CD4-positive, alpha-beta T cell treated with Interleukin-15 for 4 hours (primary cell): ENCODE results near the gene TPRG1.

ENCODE experiments used
- DNase-seq: peaks from one replicate; pipeline ENCODE4 v3.0.0-alpha.2; 2020; ENCODE audit warnings: low spot score

TPRG1 gene

DNA sequence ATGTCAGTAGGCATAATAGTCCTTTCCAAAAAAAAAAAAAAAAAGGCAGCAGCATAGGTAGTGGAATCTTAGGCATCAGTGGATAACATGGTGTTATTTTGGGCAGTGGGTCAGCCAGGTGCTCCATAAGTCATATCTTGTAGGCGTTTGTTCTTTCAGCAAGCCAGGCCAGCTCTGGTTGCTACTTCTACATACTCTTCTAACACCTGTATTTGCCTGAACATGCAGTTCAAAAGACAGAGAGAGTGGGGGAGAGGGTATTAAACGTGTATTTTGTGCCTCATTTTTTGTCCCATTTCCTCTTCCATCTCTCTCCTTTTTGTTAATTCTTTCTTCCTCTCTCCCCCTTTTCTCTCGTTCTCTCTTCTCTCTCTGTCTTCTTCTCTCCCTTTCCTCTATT, 110.4 kb downstream of the TPRG1 start:
- DNase-seq = no peak

- DNase-seq = no peak
Observed at GRCh38 chr3:189282741-189283140, 111.0 kb downstream of the TPRG1 start.

DNA sequence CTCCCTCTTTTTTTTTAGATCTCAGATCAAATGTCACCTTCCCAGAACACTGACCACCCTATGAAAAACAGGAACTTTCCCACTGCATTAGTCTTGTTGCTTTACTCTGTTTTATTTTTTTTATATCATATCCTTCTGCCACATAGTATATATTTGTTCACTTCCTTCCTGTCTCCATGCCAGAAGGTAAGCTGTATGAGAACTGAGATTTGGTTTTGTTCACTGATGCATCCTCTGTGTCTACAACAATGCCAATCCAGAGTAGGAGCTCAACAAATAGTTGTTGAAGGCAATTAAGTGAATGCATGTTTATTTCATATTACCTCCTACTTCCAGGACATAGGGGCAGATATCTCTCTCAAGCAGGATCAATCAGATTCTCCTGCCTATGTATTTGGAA, 114.4 kb downstream of the TPRG1 start:
- no peak for DNase-seq

GRCh38 chr3:189286916-189287315, 115.1 kb downstream of the TPRG1 start:
- DNase-seq = no peak

GRCh38 chr3:189288348-189289235, 116.8 kb downstream of the TPRG1 start:
- DNase-seq = no peak

DNA sequence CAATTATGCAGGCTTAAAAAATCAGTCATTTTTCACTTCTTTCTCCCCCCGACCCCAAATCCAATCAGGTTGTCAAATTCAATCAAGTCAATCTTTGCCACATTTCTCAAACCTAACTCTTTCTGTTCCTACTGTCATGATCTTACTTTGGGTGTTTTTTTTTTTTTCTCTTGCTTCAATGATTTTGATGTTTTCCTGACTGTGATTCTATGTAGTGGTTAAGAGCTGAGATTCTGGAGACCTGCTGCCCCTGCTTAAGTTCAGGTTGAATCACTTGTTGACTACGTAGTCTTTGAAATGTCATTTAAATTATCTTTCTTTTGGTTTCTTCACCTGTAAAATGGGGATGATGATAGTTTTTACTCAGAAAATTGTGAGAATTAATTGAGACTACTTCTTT, 117.5 kb downstream of the TPRG1 start:
- DNase-seq = no peak

DNA sequence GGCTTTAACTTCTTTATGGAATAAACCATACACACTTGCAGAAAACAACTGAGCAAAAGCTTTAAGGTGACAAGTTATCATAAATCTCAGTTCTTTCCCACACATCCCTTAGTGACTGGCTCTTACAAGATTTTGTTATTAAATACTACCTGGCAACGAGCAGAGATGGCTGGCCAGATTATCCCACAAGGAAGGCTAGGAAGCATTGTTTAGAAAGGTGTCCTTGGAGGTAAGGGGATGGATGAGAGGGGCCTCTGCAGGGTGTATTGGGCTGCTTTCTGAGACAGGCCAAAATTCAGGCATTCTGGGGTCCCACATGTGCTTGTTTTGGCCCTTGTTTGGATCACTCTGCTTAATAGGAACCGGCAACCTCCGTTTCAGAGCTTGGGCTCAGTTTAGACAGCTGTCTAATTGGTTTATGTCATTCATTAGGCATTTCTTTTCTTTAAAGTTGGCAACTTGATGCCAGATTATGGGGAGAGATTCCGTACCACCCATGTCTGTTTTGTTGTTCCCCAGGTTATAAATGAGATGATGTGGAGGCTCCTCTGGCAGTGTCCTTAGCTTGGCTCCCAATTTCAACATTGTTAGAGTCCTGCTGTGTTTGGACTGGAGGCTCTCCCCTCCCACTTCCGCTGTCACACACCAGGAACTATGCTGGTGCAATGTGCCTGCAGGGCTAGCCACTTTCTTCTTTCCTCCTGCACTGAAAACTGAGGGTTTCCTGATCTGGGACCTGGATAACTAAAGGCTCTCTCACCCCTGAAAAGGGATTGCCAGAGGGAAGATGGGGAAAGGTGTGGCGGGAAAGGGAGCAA, 121.1 kb downstream of the TPRG1 start:
- no peak for DNase-seq

DNA sequence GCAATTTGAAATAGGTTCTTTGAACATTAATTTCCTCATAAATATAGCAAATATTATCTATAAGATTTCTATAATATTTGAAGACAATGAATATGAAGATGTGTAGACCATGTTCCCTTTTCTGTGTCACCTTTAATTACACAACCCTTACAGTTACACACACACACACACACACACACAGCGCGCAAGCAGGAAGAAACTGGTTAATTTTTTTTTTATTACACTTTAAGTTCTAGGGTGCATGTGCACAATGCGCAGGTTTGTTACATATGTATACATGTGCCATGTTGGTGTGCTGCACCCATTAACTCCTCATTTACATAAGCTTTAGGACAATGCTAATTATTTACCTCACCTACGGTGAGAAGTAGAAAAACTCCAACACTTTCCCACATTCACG, 122.9 kb downstream of the TPRG1 start:
- DNase-seq = no peak

GRCh38 chr3:189295089-189295488, 123.3 kb downstream of the TPRG1 start:
- no peak for DNase-seq

GRCh38 chr3:189297932-189298331, 126.2 kb downstream of the TPRG1 start:
- DNase-seq = no peak

GRCh38 chr3:189298469-189299375, 127.0 kb downstream of the TPRG1 start:
- DNase-seq = no peak

GRCh38 chr3:189300345-189300744, 128.6 kb downstream of the TPRG1 start:
- DNase-seq = no peak

- no peak for DNase-seq
Observed at GRCh38 chr3:189301479-189301878, 129.7 kb downstream of the TPRG1 start.

- no peak for DNase-seq
Observed at GRCh38 chr3:189303584-189303983, 131.8 kb downstream of the TPRG1 start.

GRCh38 chr3:189304465-189305351, 132.9 kb downstream of the TPRG1 start:
- DNase-seq = no peak

DNA sequence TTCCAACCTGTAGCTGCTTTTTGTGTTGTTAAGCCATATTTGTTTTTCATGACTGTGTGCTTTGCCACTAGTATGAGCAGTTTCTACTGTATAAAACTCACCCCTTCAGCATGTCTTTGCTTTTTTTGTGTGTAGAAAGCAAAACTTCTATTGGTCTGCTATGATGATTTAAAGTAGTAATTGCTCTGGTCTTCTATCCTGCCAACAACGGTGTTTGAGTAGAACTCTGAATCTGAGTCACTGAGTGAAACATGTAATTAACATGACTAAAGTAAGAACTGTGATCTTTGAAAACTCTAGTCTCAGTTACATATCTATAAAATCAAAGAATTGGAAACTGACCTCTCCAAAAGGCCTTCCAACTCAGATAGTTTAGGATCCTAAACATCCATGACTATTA, 133.6 kb downstream of the TPRG1 start:
- DNase-seq = no peak

DNA sequence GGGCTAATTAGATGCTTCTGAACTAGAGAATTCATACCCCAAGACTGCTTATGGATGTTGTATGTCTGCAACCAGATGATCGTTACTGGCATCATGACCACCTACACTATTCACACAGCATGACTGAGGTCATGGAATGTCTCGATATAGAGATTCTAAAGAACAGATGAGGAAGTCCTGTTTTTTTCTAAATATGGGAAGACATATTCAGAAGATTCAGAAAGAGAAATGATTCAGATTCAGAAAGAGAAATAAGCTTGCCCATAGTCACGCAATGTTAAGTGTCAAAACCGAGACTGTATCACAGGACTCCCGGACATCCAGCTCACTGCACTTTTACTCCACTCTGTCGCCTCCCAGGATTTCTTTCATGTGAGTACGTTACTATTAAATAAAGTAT, 136.2 kb downstream of the TPRG1 start:
- no peak for DNase-seq

DNA sequence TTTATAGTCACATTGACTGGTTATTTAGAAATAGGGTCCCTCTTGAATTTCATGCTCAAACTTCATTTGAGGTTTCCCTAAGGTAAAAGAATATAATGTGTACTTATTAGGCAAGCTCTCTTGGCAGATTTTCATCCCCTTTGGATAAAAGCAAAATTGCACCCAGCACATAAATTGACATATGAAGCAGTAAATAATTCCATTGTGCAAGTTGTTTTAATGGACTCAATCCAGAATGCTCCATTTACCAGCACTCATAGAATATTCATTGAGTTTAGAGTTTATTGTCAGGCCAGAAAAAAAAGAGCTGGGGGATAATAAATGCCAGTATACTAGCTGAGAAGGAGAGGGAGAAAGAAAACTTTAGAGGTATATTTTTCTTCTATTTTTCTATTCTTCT, 136.8 kb downstream of the TPRG1 start:
- no peak for DNase-seq

GRCh38 chr3:189309400-189309975, 137.7 kb downstream of the TPRG1 start:
- no peak for DNase-seq

DNA sequence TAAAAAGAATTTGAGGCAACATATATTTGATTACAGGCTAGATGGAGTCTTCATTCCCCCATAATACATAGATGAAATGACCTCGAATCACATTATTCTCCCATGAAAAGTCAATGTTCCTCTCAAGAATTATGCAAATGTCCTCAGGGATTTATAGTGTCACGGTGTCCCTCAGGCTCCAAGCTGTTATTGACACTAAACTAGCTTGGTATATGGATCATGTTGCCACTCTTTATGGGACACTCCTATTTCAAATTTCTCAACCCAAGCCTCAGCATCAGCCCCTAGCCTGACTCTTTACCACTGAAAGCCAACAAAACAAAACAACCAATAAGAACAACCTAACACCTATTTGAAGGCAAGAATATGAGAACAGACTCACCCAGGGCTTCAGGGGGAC, 139.8 kb downstream of the TPRG1 start:
- no peak for DNase-seq

DNA sequence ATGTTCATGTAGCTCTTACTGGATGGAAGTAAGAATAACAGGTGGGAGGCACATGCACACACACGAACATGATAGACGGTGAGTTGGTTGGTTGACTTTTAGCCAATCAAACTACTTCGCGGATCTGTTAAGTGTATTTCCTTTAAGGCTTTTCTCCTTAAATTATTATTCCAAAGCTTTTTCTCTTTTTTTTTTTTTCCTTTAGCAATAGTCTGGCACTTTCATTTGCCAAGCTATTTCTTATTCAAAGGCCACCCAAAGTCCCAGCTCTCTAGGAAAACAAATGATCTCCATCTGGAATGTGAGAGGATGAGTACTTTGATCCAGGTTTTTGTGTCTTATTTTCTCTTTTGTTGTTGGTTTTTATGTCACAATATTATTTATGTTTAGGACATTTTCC, 141.1 kb downstream of the TPRG1 start:
- DNase-seq = no peak
